Stimulated activated CD8-positive, alpha-beta memory T cell treated with anti-CD3 and anti-CD28 coated beads, Interleukin-4, amount 100 ng/mL, for 24 hours (primary cell): ENCODE data around the gene RIT1.

Experiments used
- DNase-seq: peaks from one replicate; pipeline ENCODE4 v3.0.0-alpha.2; 2020; ENCODE audit warnings: low read depth

The RIT1 gene

DNA sequence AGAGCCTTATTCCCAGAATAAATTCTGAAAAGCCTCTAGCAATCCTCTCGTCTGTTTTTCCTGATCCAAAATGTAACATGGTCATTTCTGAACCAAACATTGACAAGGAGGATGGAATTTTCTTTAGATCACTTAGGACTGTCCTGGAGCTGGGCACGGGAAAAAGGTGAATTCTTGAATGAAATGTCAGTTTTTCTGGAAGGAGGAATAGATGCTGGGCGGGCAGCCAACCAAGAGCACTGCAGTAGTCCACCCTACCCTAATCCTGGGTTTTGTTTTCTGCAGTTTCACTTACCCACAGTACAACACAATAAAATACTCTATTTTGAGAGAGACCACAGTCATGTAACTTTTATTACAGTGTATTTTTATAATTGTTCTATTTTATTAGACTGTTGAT lies 20.9 kb downstream of the RIT1 start:
- no peak for DNase-seq

DNA sequence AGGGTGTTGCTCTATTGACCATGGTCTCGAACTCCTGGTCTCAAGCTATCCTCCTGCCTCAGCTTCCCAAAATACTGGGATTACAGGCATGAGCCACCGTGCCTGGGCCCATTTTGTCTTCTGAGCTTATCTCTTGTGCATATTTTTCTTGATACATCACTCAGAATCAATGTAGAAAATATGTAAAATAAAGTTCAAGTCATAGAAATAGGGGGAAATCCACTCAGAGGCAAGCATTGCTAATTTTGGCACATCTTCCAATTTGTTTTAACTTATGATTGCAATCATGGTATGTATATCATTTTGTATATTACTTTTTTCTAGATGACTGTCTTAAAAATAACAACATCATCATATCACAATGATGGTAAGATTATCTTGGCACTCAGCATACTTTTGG lies 21.6 kb downstream of the RIT1 start:
- no peak for DNase-seq

DNA sequence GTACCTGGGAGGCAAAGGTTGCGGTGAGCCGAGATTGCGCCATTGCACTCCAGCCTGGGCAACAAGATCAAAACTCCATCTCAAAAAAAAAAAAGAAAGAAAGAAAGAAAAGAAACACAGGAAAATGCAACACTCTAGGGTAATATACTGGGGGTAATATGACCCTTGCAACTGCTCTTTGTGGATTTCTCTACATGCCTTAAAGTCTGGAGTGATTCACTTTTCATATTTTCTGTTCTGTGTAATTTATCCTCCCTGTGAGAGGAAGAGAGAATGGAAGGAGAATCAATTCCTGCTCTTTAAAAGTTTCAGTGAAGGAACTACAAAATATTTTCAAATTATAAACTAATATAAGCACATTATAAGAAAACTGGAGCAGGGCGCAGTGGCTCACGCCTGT lies 22.7 kb downstream of the RIT1 start:
- DNase-seq = no peak

DNA sequence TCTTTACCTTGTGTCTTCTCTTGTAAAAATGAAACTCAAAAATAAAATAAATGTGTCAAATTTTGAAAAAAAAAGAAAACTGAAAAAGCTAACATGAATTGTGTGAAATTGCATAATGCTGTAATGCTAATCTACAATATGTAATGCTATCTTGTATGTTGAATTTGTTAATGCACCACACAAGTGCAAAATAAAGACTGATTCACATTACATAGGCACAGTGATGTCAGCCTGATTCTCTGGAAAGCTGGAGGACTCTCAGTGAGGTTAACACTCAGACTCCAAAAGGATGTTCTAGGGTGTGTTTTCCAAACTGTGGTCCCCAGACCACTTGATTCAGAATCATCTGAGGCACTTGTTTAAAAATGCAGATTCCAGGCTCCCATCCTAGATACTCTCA lies 26.2 kb downstream of the RIT1 start:
- DNase-seq = no peak

DNA sequence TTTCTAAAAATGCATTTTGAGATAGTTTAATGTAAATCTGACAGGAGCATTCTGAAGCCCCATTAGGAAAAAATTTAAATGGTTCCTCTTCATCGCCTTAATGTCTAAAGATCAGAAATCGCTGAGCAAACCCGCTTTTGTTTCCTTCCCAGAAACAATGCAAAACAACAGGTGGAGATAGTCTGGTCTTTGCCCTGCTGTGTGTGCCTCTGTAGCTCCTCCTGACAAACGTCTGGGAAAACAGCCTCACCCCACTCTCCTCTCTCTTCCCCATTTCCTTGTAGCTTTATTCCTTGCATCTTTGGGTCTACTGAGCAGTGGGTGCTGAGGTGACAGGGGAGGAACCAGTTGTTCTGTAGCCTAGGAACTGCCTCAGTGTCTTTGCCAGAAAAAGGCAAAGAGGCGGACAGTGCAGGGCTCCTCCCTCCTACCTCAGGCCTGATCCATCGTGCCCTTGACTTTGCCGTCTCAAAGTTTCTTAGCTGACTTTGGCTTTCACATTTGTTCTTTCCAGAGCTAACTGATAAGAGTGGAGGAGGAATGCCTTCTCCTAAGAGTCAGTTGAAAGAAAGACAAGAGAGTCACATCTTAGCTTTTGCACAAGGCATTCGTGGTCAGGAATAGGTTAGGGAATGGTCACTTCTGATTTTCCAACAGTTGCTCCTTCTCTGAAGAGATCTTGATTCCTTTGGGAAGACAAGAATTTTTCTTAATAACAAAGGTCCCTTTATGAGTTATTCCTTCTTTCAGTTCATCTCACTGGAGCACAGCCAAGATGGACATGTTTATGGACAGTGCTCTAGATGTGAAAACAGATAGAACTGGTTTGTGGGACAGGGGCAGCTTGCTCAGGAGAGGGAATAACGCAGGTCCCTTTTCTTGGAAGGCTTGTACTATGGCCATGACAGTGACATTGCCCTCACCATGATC lies 26.9 kb downstream of the RIT1 start:
- DNase-seq = no peak

DNA sequence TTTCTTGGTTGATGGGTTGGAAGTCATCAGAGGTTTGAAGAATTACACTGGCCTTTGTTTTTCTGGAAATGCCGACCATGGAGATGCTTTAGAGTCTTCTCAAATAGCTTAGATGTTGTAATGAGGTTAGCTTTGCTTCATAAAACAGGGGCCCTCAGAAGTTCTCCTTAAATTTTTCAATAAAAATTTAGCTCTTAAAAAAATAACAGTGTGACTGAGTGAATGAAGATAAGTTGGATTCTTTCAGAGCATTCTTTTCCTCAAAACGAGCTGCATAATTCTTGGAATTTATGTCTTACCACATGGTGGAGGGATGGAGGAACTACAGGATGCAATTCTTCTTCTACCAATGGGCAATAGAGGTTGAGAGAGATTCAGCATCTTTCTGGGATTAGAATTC lies 28.4 kb downstream of the RIT1 start:
- DNase-seq = no peak

DNA sequence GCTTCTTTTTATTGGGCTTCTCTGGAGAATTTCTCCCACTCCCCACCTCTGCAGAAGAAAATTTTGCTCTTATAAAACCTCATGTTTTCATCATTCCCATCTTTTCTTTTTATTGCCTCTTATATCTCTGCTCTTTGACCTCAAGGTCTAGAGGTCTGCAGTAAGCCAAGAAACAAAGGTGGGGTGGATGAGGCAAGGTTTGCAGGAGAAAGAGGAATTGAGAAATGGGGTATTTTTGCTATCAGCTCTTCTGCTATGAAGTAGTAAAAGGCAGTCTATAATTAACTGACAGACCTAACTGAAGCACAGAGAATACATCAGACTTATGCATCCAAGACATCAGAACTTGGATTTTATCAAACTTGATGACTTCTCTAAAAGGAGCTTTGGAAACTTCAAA lies 28.9 kb downstream of the RIT1 start:
- no peak for DNase-seq

DNA sequence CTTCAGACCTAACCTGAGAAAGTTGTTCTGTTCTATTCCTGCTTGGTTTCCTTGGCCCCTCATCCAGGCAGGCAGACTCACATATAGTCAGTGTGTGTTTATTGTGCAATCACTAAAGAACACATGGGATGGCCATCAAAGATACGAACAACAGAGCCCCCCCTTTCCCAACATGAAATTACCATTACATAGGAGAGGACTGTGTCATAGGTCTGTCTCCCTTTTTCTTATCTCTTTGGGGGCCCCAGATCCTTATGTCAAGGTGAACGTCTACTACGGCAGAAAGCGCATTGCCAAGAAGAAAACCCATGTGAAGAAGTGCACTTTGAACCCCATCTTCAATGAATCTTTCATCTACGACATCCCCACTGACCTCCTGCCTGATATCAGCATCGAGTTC lies 30.2 kb downstream of the RIT1 start:
- no peak for DNase-seq

DNA sequence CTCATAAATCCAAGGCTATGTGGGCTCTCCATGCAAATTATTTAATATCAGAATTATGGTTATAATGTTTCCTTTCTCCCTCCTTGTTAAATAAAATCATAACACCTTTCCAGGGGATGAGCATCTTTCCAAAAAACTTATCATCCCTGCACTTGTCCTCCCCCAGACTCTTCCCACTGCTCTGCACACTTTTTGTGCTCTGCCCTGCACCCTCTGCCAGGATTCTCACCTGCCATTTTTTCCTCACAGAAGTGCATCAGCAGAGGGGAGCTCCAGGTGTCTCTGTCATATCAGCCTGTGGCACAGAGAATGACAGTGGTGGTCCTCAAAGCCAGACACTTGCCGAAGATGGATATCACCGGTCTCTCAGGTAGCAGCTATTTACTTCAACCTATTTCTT lies 30.9 kb downstream of the RIT1 start:
- DNase-seq = no peak

DNA sequence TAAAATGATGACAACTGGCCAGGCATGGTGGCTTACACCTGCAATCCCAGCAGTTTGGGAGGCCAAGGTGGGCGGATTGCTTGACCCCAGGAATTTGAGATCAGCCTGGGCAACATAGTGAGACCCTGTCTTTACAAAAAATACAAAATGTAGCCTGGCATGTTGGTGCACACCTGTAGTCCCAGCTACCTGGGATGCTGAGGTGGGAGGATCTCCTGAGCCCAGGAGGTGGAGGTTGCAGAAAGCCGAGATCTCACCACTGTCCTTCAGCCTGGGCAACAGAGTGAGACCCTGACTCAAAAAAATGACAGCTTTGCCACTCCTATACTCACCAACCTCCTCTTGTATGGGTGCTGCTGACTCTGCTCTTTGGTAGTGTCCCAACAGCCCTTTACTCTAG lies 33.2 kb downstream of the RIT1 start:
- no peak for DNase-seq

DNA sequence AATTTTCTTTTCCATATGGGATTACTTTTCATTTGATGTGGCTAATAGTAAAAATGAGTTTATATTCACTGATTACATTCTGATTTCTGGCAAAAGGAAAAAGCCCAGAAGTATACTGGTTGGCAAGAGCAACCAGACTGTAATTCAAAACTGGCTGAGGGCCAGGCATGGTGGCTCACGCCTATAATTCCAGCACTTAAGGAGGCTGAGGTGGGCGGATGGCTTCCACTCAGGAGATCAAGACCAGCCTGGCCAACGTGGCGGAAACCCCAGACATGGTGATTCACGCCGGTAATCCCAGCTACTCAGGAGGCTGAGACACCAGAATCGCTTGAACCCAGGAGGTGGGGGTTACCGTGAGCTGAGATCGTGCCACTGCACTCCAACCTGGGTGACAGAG lies 37.3 kb downstream of the RIT1 start:
- no peak for DNase-seq

DNA sequence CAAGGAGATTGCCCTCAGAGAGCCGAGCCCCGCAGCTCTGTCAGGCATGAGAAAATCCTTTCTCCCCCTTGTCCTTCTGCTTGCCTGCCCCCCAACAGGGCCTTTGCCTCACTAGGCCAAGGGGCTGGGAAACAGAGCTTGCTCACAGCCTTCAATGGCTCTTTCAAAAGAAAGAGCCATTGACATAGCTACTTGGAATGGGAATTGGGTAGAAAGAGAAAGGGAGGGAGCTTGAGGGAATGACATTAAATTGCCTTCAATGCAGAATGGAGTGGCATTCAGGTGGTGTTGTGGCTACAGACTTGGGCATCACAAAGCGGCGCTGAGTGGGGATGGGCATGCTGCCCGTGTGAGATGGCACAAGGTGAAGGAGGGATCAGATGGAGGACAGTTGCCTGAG lies 38.6 kb downstream of the RIT1 start:
- no peak for DNase-seq

DNA sequence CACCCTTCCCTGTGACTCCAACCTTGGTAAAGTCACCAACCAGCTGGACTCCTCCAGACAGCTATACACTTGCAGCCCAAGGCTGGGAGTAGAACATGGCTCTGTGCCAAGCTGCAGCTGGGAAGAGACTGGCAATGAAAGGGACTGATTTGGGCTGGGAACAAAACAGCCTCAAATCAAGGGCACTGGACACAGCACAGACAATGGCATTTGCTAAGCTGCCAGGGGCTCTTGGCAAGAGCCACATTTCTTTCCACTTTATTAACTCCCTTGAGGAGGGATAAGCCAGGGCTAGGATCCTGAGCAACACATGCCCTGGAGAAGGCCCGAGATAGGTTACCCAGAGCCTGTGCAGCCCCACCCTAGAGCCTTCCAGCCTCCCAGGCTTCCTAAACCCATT lies 39.8 kb downstream of the RIT1 start:
- DNase-seq = no peak

DNA sequence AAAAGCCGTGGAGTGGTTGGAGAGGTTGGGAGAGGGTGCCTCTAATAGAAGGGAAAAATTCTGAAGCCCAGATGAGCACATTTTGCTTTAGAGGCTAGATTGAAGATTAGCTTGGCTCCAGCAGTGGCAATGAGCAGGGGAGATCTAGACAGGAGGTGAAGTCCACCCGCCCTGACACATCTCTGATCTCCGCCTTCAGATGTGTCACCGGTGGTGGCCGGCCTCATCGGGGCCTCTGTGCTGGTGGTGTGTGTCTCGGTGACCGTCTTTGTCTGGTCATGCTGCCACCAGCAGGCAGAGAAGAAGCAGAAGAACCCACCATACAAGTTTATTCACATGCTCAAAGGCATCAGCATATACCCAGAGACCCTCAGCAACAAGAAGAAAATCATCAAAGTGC lies 43.4 kb downstream of the RIT1 start:
- DNase-seq = no peak

DNA sequence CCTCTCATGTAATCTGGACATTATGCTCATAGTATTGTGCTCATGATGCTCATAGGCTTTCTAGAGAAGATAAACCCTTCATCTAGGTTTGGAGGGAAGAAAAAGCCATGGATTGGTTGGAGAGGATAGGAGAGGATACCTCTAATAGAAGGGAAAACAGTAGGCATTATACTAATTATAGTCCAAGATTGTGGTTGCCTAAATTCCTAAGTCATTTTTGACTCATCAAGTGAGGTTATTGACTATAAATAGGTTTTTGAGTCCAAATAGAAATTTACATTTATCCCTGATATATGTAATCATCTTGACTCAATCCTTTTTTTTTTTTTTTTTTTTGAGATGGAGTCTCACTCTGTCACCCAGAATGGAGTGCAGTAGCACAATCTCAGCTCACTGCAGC lies 46.8 kb downstream of the RIT1 start:
- DNase-seq = no peak

DNA sequence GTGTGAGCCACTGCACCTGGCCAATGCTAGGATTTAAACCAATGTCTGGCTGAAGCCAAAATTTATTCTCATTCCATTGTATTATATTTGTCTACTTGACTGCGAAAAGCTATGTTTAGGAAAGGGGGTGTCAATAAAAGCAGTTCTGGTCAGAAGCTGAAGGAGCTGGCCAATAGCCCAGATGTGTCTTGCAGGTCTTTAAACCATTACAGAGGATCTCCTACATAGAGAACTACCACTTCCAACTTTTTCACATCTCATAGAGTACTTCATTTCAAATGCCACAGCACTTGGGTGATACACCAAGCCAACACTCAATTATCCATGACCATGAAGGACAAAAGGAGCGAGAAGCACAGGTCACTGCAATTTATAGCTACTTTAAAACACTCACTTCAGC lies 49.3 kb downstream of the RIT1 start:
- DNase-seq = no peak

DNA sequence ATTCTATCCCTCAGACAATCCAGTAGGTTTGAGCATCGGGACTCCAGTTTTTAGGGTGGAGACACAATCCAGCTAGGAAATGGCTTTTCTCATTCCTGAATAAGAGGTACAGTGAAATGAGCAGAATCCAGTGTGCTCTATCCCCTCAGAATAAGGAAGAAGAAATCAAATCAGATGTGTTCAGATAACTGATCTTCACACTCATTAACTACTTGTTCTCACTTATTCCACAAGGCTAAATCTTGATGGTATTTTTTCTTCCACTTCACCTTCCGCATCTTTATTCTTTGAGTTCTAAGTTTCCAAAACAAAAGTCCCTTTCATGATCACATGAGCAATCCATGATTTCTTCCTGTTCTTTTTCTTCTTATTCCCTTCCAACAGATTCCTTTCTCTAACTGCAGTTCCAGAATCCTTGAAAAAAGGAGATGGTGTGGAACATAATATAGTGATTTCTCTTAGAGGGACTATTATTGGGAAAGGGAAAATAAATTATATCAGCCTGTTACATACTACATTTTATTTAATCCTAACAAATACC lies 50.1 kb downstream of the RIT1 start:
- no peak for DNase-seq

DNA sequence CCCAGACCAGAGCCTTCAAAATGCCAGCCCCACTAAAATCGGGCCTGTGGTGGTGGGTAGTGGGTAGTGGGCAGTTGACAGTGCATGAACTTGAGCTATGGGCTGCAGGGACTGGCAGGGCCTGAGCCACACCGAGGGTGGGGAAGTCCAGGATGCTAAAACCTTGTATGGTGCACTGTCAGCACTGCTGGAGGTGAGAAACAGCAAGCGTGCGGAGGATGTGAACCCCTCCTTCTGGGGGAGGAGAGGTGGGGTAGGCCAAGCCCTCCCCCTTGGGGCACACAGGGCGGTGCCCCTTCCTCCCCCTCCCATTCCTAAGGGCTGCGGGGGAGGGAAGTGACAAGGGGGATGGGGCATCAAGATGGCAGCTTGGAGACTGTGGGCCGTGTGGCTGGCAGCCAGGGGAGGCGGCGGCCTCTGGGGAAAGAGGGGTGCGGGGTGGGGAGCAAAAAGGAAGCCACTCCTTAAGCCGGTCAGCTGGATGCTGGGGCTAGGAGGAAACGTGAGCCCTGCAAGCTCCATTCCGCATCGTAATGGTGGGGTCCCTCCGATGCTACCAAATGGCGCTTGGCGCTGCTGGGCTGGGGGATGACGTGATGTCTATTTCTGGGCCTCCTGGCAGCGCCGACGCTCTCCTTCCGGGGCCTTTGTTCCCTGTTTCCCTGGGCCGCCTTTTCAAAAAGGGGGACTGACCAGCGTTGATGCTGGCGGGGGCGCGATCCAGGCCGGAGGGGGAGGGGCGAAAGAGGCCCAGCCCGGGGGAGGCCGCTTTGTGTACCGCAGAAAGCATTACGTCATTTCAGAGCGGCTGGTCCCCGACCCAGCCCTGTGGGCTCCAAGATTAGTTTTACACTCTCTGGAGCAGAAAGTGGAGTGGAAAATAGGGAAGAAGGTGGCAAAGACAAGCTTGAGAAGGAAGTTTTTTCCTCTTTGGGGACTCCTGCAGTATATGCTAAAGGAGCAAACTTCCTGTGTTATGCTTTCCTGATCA lies 51.0 kb downstream of the RIT1 start:
- peak; percentile 39 for DNase-seq

DNA sequence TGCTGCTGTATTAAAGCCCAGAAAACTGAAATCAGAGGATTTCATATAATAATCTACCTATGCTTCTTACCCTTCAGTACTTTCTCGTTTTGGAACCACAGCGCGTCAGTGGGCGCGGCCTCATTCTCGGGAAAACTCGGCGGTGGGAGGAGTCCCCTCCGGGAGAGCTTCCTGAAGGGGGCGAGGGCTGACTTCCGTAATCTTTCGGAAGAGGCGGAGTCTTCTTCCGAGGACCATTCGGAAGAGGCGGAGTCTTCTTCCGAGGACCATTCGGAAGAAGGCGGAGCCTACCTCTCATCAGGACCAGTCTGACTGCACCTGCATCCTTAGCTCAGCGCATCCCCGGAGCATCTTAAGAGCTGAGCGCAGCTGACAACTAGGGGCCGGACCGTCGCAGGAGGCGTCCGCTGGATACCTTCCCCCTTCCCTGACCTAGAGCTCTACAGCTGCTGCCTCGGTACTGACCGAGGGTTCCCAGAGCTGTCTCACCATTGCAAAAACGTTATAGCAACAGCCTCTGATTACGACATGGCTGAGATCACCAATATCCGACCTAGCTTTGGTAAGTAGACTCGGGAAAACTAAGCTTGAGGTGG lies 51.8 kb downstream of the RIT1 start, which contains the start of gene SYT11:
TSS of gene SYT11 (plus strand) at position 334 of the 596 bp plus-strand sequence. CDS start at position 529, 195 bp downstream.
- peak; percentile 92 for DNase-seq

DNA sequence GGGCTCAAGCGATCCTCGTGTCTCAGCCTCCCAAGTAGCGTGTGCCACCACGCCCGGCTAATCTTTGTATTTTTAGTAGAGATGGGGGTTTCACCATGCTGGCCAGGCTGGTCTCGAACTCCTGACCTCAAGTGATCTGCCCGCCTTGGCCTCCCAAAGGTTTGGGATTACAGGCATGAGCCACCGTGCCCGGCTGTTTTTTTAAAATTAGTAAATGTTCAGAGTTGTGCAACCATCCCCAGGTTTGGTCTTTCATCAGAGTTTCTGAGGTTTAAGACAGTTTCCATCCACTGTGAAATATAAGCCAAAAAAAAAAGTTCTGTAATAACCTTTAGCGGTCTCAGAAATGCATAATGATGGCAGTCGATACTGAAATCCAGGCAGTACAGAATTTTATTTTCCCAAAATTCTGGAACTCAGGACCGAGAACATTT lies 52.3 kb downstream of the RIT1 start:
- no peak for DNase-seq

DNA sequence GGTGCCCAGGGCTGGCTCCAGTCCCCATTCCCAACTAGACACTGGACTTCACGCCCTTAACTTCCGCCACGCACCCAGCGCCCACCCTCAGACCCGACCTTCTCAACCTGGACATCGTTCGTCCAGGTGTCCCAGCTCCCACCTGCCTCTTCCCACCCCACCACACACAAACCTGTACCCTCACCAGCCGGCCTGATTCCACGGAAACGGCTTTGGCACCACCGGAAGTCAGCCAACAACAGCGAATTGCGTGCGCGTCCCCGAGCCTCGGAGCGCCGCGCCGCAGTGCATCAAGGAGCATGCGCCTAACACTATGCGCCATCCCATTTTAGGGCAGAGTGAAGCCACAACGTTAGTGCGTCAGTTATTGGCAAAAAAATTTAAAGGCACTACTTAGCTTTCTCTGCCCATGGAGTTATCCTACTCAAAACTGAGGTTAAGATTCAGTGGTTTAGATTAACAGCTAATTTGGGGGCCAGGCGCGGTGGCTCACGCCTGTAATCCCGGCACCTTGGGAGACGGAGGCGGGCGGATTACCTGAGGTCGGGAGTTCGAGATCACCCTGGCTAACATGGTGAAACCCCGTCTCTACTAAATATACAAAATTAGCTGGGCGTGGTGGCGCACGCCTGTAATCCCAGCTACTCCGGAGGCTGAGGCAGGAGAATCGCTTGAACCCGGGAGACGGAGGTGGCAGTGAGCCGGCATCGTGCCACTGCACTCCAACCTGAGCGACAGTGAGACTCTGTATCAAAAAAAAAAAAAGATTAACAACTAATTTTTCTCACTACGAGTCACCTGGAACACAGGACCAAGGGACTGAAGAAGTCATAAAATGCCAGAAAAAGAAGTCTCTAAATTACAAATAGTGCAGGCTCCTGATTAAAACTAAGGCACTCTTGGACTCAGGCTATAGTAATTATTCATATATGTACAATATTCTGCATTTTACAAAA lies 53.9 kb downstream of the RIT1 start, which contains the start of gene GON4L:
TSS of gene GON4L (minus strand) at position 240 of the 956 bp plus-strand sequence. CDS start 3,434 bp downstream, outside the sequence.
- DNase-seq = peak; percentile 85
